ENCODE measurements around the gene LDB2.

LDB2 gene

GRCh38 chr4:16867827-16868226, 30.6 kb downstream of the LDB2 start:
- no peak for DNase-seq
- TF ChIP-seq GATA1 (IDR thresholded peaks at IDR 0.05; ENCODE audit: low read depth, low read length) (no peak), POLR2A (IDR thresholded peaks at IDR 0.05; ENCODE audit: low read length) (no peak)

DNA sequence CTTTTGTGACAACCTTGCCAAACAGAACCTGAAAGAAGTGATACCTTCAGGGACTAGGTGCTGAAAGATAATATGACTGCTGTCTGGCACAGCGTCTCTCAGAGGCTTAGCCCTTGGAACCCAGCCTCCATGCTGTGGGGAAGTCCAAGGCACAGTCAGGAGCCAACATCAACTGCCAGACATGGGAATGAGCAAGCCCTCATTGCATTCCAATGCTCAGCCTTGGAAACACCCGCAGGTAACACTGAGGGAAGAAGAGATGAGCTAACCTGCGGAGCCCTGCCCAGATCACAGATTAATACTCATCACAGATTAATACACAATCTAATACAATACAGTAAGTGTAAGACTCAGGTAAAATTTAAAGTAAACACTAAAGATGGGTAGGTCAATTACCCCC, 31.5 kb downstream of the LDB2 start:
- DNase-seq: no peak
- TF ChIP-seq POLR2A (IDR thresholded peaks at IDR 0.05; ENCODE audit: low read length) (no peak), GATA1 (IDR thresholded peaks at IDR 0.05; ENCODE audit: low read depth, low read length) (no peak)

- no peak for DNase-seq
- TF ChIP-seq GATA1 (IDR thresholded peaks at IDR 0.05; ENCODE audit: low read depth, low read length): no peak
- no peak for TF ChIP-seq POLR2A (IDR thresholded peaks at IDR 0.05; ENCODE audit: low read length)
These were observed 32.6 kb downstream of the LDB2 start for GRCh38 chr4:16865897-16866283.

GRCh38 chr4:16865209-16865896, 33.1 kb downstream of the LDB2 start:
- TF ChIP-seq GATA1 (IDR thresholded peaks at IDR 0.05; ENCODE audit: low read depth, low read length) (no peak), POLR2A (IDR thresholded peaks at IDR 0.05; ENCODE audit: low read length) (no peak)

DNA sequence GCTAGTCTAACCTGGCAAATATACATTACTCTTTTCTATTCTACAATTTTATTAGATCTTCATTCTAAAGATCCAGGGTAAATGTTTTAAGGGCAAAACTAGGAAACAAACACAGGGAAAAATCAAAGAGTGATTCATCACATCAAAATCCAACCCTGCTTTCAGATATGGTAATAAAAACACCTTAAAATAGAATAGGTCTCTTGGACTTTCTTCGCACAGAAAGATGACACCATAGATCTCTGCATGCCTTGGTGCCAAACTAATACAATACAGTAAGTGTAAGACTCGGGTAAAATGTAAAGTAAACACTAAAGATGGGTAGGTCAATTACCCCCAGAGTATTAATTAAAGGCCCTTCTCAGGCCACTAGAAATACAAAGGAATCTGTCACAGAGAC, 34.2 kb downstream of the LDB2 start:
- TF ChIP-seq GATA1 (IDR thresholded peaks at IDR 0.05; ENCODE audit: low read depth, low read length) (no peak), POLR2A (IDR thresholded peaks at IDR 0.05; ENCODE audit: low read length) (no peak)
- DNase-seq: no peak

More at GRCh38 chr4:16865209-16865896, 33.1 kb downstream of the LDB2 start:
- no peak for DNase-seq

- no peak for TF ChIP-seq POLR2A (IDR thresholded peaks at IDR 0.05; ENCODE audit: low read length)
- no peak for TF ChIP-seq GATA1 (IDR thresholded peaks at IDR 0.05; ENCODE audit: low read depth, low read length)
- no peak for DNase-seq
These were observed 35.7 kb downstream of the LDB2 start for GRCh38 chr4:16862697-16863096.

GRCh38 chr4:16860516-16860915, 37.9 kb downstream of the LDB2 start:
- no peak for DNase-seq
- TF ChIP-seq POLR2A (IDR thresholded peaks at IDR 0.05; ENCODE audit: low read length) (no peak), GATA1 (IDR thresholded peaks at IDR 0.05; ENCODE audit: low read depth, low read length) (no peak)

GRCh38 chr4:16859031-16859430, 39.4 kb downstream of the LDB2 start:
- no peak for DNase-seq
- TF ChIP-seq GATA1 (IDR thresholded peaks at IDR 0.05; ENCODE audit: low read depth, low read length) (no peak), POLR2A (IDR thresholded peaks at IDR 0.05; ENCODE audit: low read length) (no peak)

DNA sequence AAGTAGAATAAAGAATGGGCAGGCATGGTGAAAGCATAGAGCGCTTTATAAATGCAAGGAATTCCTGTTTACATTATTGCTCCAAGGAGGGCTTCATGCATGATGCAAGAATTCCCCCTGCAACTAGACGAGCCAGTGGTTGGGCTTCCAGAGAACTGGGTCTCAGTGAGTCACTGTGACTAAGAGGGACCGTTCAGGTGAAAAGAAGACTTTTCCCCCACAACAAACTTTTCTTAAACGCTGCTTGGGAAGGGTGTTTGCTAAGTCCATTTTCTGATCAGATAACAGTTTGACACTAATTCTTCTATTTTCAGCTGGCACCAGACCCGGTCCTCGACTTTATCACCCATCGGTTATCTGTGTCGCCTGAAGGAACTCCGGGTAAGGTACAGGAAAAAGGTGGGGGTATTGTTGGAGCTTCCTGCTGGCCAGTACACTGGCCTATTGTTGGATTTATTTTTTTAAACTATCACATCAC, 40.1 kb downstream of the LDB2 start:
- DNase-seq: no peak
- TF ChIP-seq POLR2A (IDR thresholded peaks at IDR 0.05; ENCODE audit: low read length): no peak
- no peak for TF ChIP-seq GATA1 (IDR thresholded peaks at IDR 0.05; ENCODE audit: low read depth, low read length)

DNA sequence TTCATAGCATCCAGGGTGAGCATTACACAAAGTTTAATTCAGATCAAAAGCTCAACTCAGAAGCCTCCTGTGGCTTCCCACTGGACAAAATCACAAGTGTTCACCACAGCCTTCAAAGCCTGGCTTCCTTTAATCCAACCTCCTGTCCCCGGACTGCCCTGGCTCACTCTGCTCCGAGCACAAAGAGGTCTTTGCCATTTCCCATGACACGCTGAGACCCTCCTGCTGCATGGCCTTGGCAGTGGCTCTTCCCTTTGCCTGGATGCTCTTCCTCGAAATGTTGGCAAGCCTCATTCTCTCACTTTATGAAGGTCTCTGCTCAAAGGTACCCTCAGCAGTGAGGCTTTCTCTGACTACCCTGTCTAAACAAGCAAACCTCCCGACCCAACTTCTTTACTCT, 41.0 kb downstream of the LDB2 start:
- no peak for DNase-seq
- TF ChIP-seq POLR2A (IDR thresholded peaks at IDR 0.05; ENCODE audit: low read length) (no peak), GATA1 (IDR thresholded peaks at IDR 0.05; ENCODE audit: low read depth, low read length) (no peak)

- DNase-seq: no peak
- TF ChIP-seq POLR2A (IDR thresholded peaks at IDR 0.05; ENCODE audit: low read length): no peak
- no peak for TF ChIP-seq GATA1 (IDR thresholded peaks at IDR 0.05; ENCODE audit: low read depth, low read length)
These were observed 44.8 kb downstream of the LDB2 start for GRCh38 chr4:16853640-16854039.

- DNase-seq: no peak
- TF ChIP-seq POLR2A (IDR thresholded peaks at IDR 0.05; ENCODE audit: low read length) (no peak), GATA1 (IDR thresholded peaks at IDR 0.05; ENCODE audit: low read depth, low read length) (no peak)
These were observed 45.8 kb downstream of the LDB2 start for GRCh38 chr4:16852644-16853043.

- DNase-seq: no peak
- TF ChIP-seq POLR2A (IDR thresholded peaks at IDR 0.05; ENCODE audit: low read length) (no peak), GATA1 (IDR thresholded peaks at IDR 0.05; ENCODE audit: low read depth, low read length) (no peak)
These were observed 46.2 kb downstream of the LDB2 start for GRCh38 chr4:16852228-16852627.

DNA sequence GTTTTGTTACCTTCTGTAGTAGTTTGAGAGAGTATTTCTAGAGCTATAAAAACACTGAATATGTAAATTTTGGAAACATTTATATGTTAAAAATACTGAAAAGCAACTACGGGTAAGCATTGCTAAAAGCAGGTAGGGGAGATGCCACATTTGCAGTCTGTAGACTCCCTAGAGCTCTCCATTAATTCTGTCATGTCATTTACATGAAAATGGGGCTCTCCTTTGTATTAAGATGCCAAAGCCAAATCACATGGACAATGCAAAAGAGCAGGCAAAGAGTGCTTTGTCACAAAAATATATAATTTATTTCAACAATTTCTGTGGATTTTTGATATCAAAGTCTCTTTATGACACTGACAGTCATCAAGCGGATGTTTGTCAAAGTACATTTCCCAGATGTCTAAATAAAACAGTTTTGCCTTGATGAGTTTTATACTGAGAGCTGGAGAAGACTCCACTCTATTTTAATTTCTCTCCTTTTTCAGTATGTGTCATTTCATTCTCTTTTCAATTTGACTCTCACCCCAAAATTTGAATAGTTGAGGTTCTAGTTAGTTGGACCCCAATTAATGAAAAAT, 51.8 kb downstream of the LDB2 start:
- TF ChIP-seq POLR2A (IDR thresholded peaks at IDR 0.05; ENCODE audit: low read length) (no peak), GATA1 (IDR thresholded peaks at IDR 0.05; ENCODE audit: low read depth, low read length) (no peak)
- no peak for DNase-seq

Data from erythroblast (primary cell).